Measurements from ENCODE around the gene EXOSC10. TPM values are rescaled to one million over a fixed set of nuclear protein-coding genes. Genes with fewer than 3 reads are reported as not detected.

The EXOSC10 gene
- total and polyA plus RNA-seq, 2 experiments from 2014 or later: 55.5 to 72.9 TPM

DNA sequence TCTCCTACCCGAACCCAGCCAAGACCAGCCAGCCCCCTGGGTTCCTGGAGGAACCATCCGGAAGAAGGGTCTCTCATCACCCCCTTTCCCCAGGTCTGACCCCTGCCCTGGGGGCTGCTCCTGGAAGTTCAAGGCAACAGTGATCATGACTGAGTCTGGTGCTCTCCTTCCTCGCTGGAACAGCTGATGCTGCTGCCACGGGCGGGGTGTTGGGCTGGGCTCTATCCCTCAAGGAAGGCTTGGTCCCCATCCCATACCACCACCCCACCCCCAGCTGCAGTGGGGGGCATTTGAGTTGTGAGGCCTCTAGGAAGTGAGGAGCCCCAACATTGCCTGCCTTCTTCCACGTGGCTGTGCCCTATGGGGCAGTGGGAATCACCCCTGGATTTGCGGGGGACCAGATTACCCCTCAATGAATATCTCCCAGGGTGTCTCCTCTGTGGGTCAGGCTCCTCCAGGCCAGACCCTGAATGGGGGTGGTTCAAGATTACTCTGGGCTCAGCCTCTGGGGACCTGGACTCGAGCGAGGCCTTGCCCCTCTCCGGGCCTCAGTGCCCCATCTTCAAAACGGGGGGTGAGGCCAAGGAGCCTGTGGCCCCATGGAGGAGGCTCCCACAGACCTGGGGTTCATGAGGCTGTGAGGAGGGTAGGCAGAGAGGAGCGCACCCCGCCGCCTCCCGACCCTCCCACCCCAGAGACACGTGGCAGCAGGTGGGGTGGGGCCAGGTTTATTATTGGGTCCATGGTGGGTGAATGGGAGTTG, 55.4 kb downstream of the EXOSC10 start:
- Histone ChIP-seq H3K4me1 (ENCODE audit: insufficient read depth) (peaks cover 5% of the 10 kb centered on the region), H3K4me2 (no peak overlapping the region), H4K20me1 (replicated peaks; ENCODE audit: insufficient read depth) (no peaks in the 10 kb centered on the region), H3K27me3 (ENCODE audit: insufficient read depth) (no peaks in the 10 kb centered on the region), H3K36me3 (ENCODE audit: insufficient read depth) (no peaks in the 10 kb centered on the region), H3K4me3 (no peak overlapping the region), H3K79me2 (replicated peaks; ENCODE audit: insufficient read depth) (no peaks in the 10 kb centered on the region), H3K27ac (ENCODE audit: low read depth) (no peak overlapping the region), H2AFZ (no peak overlapping the region), H3F3A (replicated peaks; ENCODE audit: low read depth) (0 out of 2 replicates have a peak, but pooled peaks cover 2% of the 10 kb centered on the region), H3K9me2 (ENCODE audit: insufficient read depth) (no peaks in the 10 kb centered on the region)
- ATAC-seq (no peak), DNase-seq (ENCODE audit: low spot score) (no peak)
- Mint-ChIP-seq H3K4me1 (peaks cover 4% of the 10 kb centered on the region), H3K4me3 (no peak overlapping the region; the same call in 2 of the 3 replicates), H3K27ac (no peak overlapping the region), H3K9me3 (no peaks in the 10 kb centered on the region), H3K36me3 (ENCODE audit: low read depth) (no peaks in the 10 kb centered on the region), H3K27me3 (ENCODE audit: insufficient read depth, low read depth, poor library complexity) (peaks cover 7% of the 10 kb centered on the region)
- TF ChIP-seq, protein P1, sequence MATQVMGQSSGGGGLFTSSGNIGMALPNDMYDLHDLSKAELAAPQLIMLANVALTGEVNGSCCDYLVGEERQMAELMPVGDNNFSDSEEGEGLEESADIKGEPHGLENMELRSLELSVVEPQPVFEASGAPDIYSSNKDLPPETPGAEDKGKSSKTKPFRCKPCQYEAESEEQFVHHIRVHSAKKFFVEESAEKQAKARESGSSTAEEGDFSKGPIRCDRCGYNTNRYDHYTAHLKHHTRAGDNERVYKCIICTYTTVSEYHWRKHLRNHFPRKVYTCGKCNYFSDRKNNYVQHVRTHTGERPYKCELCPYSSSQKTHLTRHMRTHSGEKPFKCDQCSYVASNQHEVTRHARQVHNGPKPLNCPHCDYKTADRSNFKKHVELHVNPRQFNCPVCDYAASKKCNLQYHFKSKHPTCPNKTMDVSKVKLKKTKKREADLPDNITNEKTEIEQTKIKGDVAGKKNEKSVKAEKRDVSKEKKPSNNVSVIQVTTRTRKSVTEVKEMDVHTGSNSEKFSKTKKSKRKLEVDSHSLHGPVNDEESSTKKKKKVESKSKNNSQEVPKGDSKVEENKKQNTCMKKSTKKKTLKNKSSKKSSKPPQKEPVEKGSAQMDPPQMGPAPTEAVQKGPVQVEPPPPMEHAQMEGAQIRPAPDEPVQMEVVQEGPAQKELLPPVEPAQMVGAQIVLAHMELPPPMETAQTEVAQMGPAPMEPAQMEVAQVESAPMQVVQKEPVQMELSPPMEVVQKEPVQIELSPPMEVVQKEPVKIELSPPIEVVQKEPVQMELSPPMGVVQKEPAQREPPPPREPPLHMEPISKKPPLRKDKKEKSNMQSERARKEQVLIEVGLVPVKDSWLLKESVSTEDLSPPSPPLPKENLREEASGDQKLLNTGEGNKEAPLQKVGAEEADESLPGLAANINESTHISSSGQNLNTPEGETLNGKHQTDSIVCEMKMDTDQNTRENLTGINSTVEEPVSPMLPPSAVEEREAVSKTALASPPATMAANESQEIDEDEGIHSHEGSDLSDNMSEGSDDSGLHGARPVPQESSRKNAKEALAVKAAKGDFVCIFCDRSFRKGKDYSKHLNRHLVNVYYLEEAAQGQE (IDR thresholded peaks at IDR 0.05; ENCODE audit: unreplicated experiment): no peak
- TF ChIP-seq ZNF114 (CRISPR knock-in tag; IDR thresholded peaks at IDR 0.05) (no peak), POLR2AphosphoS5 (IDR thresholded peaks at IDR 0.05; ENCODE audit: low read depth) (no peak), NANOG (IDR thresholded peaks at IDR 0.05; ENCODE audit: borderline replicate concordance) (no peak), JUNB (IDR thresholded peaks at IDR 0.05; ENCODE audit: unreplicated experiment) (no peak), CREB1 (CRISPR knock-in tag; IDR thresholded peaks at IDR 0.05; ENCODE audit: low read depth) (no peak), EZH2 (IDR thresholded peaks at IDR 0.05; ENCODE audit: low read depth, unreplicated experiment) (no peak), ZNF331 (CRISPR knock-in tag; IDR thresholded peaks at IDR 0.05; ENCODE audit: low read depth) (no peak), EZH2phosphoT487 (IDR thresholded peaks at IDR 0.05; ENCODE audit: unreplicated experiment) (no peak), STAT1 (IDR thresholded peaks at IDR 0.05; ENCODE audit: unreplicated experiment) (no peak)
- TF ChIP-seq, protein P2, sequence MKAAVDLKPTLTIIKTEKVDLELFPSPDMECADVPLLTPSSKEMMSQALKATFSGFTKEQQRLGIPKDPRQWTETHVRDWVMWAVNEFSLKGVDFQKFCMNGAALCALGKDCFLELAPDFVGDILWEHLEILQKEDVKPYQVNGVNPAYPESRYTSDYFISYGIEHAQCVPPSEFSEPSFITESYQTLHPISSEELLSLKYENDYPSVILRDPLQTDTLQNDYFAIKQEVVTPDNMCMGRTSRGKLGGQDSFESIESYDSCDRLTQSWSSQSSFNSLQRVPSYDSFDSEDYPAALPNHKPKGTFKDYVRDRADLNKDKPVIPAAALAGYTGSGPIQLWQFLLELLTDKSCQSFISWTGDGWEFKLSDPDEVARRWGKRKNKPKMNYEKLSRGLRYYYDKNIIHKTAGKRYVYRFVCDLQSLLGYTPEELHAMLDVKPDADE (IDR thresholded peaks at IDR 0.05): no peak
- TF ChIP-seq, protein P3, sequence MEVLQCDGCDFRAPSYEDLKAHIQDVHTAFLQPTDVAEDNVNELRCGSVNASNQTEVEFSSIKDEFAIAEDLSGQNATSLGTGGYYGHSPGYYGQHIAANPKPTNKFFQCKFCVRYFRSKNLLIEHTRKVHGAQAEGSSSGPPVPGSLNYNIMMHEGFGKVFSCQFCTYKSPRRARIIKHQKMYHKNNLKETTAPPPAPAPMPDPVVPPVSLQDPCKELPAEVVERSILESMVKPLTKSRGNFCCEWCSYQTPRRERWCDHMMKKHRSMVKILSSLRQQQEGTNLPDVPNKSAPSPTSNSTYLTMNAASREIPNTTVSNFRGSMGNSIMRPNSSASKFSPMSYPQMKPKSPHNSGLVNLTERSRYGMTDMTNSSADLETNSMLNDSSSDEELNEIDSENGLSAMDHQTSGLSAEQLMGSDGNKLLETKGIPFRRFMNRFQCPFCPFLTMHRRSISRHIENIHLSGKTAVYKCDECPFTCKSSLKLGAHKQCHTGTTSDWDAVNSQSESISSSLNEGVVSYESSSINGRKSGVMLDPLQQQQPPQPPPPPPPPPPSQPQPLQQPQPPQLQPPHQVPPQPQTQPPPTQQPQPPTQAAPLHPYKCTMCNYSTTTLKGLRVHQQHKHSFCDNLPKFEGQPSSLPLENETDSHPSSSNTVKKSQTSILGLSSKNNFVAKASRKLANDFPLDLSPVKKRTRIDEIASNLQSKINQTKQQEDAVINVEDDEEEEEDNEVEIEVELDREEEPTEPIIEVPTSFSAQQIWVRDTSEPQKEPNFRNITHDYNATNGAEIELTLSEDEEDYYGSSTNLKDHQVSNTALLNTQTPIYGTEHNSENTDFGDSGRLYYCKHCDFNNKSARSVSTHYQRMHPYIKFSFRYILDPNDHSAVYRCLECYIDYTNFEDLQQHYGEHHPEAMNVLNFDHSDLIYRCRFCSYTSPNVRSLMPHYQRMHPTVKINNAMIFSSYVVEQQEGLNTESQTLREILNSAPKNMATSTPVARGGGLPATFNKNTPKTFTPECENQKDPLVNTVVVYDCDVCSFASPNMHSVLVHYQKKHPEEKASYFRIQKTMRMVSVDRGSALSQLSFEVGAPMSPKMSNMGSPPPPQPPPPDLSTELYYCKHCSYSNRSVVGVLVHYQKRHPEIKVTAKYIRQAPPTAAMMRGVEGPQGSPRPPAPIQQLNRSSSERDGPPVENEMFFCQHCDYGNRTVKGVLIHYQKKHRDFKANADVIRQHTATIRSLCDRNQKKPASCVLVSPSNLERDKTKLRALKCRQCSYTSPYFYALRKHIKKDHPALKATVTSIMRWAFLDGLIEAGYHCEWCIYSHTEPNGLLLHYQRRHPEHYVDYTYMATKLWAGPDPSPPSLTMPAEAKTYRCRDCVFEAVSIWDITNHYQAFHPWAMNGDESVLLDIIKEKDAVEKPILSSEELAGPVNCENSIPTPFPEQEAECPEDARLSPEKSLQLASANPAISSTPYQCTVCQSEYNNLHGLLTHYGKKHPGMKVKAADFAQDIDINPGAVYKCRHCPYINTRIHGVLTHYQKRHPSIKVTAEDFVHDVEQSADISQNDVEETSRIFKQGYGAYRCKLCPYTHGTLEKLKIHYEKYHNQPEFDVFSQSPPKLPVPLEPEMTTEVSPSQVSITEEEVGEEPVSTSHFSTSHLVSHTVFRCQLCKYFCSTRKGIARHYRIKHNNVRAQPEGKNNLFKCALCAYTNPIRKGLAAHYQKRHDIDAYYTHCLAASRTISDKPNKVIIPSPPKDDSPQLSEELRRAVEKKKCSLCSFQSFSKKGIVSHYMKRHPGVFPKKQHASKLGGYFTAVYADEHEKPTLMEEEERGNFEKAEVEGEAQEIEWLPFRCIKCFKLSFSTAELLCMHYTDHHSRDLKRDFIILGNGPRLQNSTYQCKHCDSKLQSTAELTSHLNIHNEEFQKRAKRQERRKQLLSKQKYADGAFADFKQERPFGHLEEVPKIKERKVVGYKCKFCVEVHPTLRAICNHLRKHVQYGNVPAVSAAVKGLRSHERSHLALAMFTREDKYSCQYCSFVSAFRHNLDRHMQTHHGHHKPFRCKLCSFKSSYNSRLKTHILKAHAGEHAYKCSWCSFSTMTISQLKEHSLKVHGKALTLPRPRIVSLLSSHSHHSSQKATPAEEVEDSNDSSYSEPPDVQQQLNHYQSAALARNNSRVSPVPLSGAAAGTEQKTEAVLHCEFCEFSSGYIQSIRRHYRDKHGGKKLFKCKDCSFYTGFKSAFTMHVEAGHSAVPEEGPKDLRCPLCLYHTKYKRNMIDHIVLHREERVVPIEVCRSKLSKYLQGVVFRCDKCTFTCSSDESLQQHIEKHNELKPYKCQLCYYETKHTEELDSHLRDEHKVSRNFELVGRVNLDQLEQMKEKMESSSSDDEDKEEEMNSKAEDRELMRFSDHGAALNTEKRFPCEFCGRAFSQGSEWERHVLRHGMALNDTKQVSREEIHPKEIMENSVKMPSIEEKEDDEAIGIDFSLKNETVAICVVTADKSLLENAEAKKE (CRISPR knock-in tag; IDR thresholded peaks at IDR 0.05): no peak
- TF ChIP-seq, protein P4, sequence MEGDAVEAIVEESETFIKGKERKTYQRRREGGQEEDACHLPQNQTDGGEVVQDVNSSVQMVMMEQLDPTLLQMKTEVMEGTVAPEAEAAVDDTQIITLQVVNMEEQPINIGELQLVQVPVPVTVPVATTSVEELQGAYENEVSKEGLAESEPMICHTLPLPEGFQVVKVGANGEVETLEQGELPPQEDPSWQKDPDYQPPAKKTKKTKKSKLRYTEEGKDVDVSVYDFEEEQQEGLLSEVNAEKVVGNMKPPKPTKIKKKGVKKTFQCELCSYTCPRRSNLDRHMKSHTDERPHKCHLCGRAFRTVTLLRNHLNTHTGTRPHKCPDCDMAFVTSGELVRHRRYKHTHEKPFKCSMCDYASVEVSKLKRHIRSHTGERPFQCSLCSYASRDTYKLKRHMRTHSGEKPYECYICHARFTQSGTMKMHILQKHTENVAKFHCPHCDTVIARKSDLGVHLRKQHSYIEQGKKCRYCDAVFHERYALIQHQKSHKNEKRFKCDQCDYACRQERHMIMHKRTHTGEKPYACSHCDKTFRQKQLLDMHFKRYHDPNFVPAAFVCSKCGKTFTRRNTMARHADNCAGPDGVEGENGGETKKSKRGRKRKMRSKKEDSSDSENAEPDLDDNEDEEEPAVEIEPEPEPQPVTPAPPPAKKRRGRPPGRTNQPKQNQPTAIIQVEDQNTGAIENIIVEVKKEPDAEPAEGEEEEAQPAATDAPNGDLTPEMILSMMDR (conservative IDR thresholded peaks at IDR 0.05; ENCODE audit: low read depth in 2 of 2): no peak
